ENCODE data around the gene C4orf33.

C4orf33 gene

GRCh38 chr4:129129143-129129542 is 33.2 kb downstream of the C4orf33 start:
- DNase-seq (ENCODE audit: low read depth, low spot score): no peak

DNA sequence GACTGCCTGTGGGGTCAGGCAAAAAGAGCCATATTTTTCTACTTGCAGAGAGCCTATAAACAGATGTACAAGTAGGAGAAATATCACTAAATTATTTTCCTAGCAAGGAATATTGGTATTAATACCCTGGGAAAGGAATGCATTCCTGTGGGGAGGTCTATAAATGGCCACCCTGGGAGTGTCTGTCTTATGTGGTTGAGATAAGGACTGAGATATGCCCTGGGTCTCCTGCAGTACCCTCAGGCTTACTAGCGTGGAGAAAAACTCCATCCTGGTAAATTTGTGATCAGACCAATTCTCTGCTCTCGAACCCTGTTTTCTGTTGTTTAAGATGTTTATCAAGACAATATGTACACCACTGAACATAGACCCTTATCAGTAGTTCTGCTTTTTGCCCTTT is 35.4 kb downstream of the C4orf33 start:
- no peak for DNase-seq (ENCODE audit: low read depth, low spot score)

- no peak for DNase-seq (ENCODE audit: low read depth, low spot score)
Observed at GRCh38 chr4:129136433-129136832, 40.5 kb downstream of the C4orf33 start.

DNA sequence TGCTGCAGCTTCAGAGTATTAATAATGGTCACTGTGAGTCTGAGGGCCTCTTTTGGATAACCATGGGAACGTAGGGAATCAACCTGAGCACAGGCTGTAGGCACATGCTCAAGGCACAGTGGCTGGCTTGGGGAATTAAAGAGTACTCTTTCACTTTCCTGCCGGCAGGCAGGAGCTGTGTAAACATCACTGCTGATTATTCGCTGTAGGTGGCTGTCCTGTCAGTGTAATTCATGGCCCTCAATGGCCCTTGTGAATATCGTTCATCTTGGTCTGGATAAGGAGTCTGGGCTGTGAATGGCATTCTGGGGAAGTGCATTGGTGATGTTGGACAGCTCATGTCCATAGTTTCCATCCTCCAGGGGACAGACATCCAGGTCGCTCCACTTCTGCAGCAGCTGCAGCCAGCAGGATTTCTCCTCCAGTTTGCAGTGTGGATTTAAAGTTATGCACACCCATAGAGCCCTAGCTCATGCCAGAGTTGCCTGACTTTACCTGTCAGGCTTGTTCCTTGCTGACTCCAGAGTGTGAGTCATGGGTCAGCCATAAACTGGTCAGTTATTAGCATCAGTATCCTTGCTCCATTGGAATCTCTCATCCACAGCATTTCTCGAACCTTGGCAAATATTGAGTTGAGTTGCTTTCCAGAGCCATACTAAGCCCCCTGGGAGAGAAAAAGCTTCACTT is 43.0 kb downstream of the C4orf33 start:
- DNase-seq (ENCODE audit: low read depth, low spot score): no peak

- no peak for DNase-seq (ENCODE audit: low read depth, low spot score)
Observed at GRCh38 chr4:129140521-129140920, 44.6 kb downstream of the C4orf33 start.

DNA sequence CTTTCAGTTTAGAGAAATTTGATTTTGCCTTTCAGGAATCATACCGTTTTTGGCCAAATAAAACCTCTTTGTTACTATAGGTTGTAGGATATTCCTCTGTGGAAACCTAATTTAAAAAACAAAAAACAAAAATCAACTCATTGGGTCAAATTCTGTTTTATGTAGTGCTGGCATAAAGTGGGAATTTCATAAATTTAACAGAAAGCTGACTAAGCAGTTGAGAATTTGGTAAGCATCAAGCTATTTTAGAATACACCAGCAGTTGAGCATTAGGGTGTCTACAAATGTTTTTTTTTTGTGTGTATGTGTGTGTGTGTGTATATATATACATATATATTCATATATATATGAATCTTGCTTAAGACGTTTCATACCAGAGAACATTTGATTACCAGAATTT is 47.4 kb downstream of the C4orf33 start:
- no peak for DNase-seq (ENCODE audit: low read depth, low spot score)

GRCh38 chr4:129144755-129145206 is 48.8 kb downstream of the C4orf33 start:
- no peak for DNase-seq (ENCODE audit: low read depth, low spot score)

GRCh38 chr4:129145222-129145730 is 49.3 kb downstream of the C4orf33 start:
- DNase-seq (ENCODE audit: low read depth, low spot score): no peak

DNA sequence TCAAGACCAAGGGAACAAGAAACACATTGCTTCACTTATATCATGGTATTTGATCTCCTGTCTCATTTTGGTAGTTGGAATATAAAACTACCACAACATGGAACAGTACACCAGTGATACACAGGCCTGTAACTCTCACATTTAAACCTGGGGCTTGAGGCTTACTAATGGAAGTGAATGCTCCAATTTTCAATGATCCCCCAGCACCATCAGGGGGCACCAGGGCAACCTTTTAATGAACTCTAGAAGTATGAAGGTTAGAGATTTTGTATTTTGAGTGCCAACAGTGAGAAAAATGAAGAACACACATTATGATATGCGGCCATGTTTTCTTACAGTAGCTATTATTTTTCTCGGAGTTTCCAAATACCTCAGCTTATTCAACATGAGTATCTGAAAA is 50.7 kb downstream of the C4orf33 start:
- no peak for DNase-seq (ENCODE audit: low read depth, low spot score)

GRCh38 chr4:129148892-129149291 is 52.9 kb downstream of the C4orf33 start:
- no peak for DNase-seq (ENCODE audit: low read depth, low spot score)

DNA sequence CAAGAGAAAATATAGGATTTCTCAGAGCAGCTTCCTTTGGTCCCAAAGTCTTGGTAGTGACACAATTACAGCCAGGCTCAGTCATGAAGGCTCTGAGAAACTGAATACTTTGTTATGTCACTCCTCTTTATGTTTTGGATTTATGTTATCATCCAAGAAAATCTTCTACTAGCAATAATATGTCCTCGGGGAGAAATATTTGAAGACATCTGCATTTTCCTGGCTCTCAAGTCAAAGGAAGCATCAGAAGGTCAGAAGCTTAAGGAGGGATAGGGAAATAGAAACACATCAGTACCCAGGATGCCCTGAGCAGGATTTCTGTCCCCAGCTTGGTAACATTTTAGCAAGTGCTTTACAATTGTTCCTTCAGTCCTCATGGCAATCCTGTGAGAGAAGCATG is 54.0 kb downstream of the C4orf33 start:
- no peak for DNase-seq (ENCODE audit: low read depth, low spot score)

DNA sequence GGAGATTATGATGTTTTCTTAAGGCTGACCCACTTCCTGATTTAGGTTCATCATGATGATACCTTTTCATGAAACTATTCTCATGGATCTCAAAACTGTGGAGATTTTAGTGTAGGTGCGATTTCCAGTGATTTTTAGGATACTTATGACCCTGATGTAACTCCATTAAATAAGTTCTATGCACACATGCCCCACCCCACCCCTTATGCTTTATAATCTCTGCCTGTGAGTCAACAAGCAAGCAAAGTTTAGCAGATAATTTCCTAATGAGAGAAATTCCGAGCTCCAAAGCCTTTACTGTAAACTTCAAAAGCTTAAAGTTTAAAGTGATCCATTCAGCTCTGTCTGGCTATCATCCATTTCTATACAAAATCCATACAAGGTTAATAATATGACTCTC is 56.4 kb downstream of the C4orf33 start:
- DNase-seq (ENCODE audit: low read depth, low spot score): no peak

GRCh38 chr4:129153700-129154099 is 57.7 kb downstream of the C4orf33 start:
- no peak for DNase-seq (ENCODE audit: low read depth, low spot score)

GRCh38 chr4:129162450-129162849 is 66.5 kb downstream of the C4orf33 start:
- no peak for DNase-seq (ENCODE audit: low read depth, low spot score)

DNA sequence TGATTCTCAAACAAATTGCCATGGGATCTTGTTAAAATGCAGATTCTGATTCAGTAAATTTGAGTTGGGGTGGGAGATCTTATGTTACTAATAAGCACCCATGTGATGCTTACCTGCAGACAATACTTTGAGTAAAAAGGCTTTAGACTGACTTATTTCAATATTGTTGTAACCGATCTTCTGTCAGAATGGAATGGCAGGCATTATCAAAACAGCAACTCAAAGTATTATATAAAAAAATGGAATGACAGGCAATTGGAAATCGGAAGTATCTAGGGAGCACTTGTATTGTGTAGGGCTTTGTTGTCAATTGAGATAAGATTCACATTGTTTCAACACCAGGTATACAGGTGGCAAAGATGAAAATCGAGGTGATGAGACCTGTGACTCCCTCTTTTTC is 67.5 kb downstream of the C4orf33 start:
- DNase-seq (ENCODE audit: low read depth, low spot score): no peak

- DNase-seq (ENCODE audit: low read depth, low spot score): no peak
Observed at GRCh38 chr4:129164243-129164642, 68.3 kb downstream of the C4orf33 start.
